Ovary (tissue), 9 donors: ENCODE measurements around the gene SLC37A1. TPM values are rescaled to one million over a fixed set of nuclear protein-coding genes. Genes with fewer than 3 reads are reported as not detected.

Experiments used
- DNase-seq, 5 donors: peaks; one replicate each; pipeline ENCODE4 v3.0.0-alpha.2; 2019 to 2020
- H3K27ac ChIP-seq, 2 donors: fragments of 200-600 bp; one replicate each; pipeline versions ENCODE4 v1.5.1 to v1.8.0; 2019 to 2022
- H3K27me3 ChIP-seq: fragments of 200-600 bp; one replicate; pipeline ENCODE4 v1.8.0; 2022
- H3K36me3 ChIP-seq: fragments of 200-600 bp; sonication (generic); one replicate; pipeline ENCODE4 v1.5.1; 2019
- H3K4me1 ChIP-seq: one replicate; pipeline ENCODE4 v1.8.1; 2013; ENCODE audit warnings: mild to moderate bottlenecking, moderate library complexity; ENCODE audit not compliant: insufficient read depth
- H3K4me3 ChIP-seq: fragments of 200-600 bp; sonication (generic); one replicate; pipeline ENCODE4 v1.5.1; 2017
- H3K9me3 ChIP-seq, 2 donors: fragments of 200-600 bp in 1 of 2; sonication (generic) in 1 of 2; one replicate each; pipeline versions ENCODE4 v1.5.1 to v1.8.1; 2013 to 2019; ENCODE audit warnings: mild to moderate bottlenecking in 1 of 2, moderate library complexity in 1 of 2
- EP300 ChIP-seq: sonication (generic); formaldehyde crosslinking; IDR thresholded peaks from one replicate; pipeline ENCODE4 v1.6.1; 2017; ENCODE audit warnings: antibody characterized with exemption
- POLR2A ChIP-seq: fragments of 450-650 bp; IDR thresholded peaks from one replicate; pipeline ENCODE4 v1.6.1; 2017; ENCODE audit warnings: antibody characterized with exemption, mild to moderate bottlenecking, moderate library complexity
- WGBS, 3 donors: extraction: QIAGEN DNeasy Blood & Tissue Kit in 1 of 3; methylation state at CpG; one replicate each; pipeline versions ENCODE4 v1.1.5 to v1.1.7; 2013 to 2017; 5-methylcytosine and 5-hydroxymethylcytosine counted together
- intact Hi-C, 4 donors: fragments of 100-400 bp; cut with DNase I; formaldehyde crosslinking; loops; one replicate each; pipeline versions ENCODE4 v1.11.0 to v1.15.1; 2022 to 2023
- polyA plus RNA-seq, 2 donors: library from polyadenylated mRNA; stranded (reverse); fragments of 200-250 nt in 1 of 2; fragments of 350-450 nt in 1 of 2; fragmentation: Illumina TruSeq in 1 of 2; extraction: RNeasy Lipid Tissue Mini Kit (QIAGEN cat#74804) in 1 of 2; gene quantifications; one replicate each; pipeline ENCODE4 v1.2.3, GENCODE V29; 2013 to 2014
- total RNA-seq, 7 donors: library from RNA; depleted of rRNA in 2 of 7; stranded (reverse); fragments of >200 nt in 2 of 7; fragmentation: NEBNext Ultra II Directional in 3 of 7; extraction: Animal tissue kit (Norgen Biotek cat#: 25700) in 3 of 7; gene quantifications; one replicate each; pipeline versions ENCODE4 v1.1.0 to v1.2.4, GENCODE V29; 2016 to 2023
- TF ChIP-seq, protein P1 (sequence below), 3 donors: fragments of 450-650 bp in 2 of 3; fragments of 200-600 bp in 1 of 3; IDR thresholded peaks; one replicate each; pipeline versions ENCODE4 v1.5.1 to v1.8.0; 2016 to 2022; ENCODE audit warnings: antibody characterized with exemption in 3 of 3, mild to moderate bottlenecking in 1 of 3
- donor health status: DM: no; HTN: no; CAD: no; lungs with moderate emphysema.
- donor health status: DM: no; HTN: no; CAD: no.
- donor health status: Bipolar disorder and iron deficiency.
- donor health status: DM: yes; HTN: yes; CAD: no.
- donor health status: DM: no; HTN: no; CAD: no.
- donor health status: DM: yes; HTN: yes; CAD: no.

The SLC37A1 gene
- total and polyA plus RNA-seq, 9 donors, result 5.1 to 10.0 (median 7.4) TPM

DNA sequence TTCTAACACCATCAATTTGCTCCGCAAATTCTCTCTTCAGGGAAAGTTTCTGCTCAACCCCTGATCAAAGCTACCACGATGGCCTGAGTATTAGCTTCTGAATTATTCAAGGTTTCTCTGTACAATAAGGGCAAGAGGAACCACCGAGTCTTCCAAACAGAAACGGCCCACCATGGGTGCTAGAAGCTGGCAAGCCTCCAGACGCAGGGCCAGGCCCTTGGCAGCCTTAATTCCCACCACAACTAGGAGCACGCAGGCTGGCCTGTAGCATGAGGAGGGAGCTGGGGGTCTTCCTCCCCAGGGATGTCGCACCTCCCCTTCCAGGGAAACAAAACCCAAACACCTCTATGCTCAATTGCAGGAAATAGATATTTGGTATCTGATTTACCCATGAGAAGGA is 28.7 kb upstream of the SLC37A1 start:
- H3K4me3 ChIP-seq, result no peak overlapping the region
- intact Hi-C loops, result no loop called here
- 72 to 86% (median 85%) methylated on average over 7 of the region's 7 CpGs for WGBS, 3 donors
- DNase-seq, result no peak
- H3K27ac ChIP-seq, result no peak overlapping the region
- H3K27me3 ChIP-seq, result no peaks in the 10 kb centered on the region
- H3K36me3 ChIP-seq, result no peaks in the 10 kb centered on the region
- H3K4me1 ChIP-seq, result no peaks in the 10 kb centered on the region
- H3K9me3 ChIP-seq, result no peaks in the 10 kb centered on the region
- TF ChIP-seq, protein P1, sequence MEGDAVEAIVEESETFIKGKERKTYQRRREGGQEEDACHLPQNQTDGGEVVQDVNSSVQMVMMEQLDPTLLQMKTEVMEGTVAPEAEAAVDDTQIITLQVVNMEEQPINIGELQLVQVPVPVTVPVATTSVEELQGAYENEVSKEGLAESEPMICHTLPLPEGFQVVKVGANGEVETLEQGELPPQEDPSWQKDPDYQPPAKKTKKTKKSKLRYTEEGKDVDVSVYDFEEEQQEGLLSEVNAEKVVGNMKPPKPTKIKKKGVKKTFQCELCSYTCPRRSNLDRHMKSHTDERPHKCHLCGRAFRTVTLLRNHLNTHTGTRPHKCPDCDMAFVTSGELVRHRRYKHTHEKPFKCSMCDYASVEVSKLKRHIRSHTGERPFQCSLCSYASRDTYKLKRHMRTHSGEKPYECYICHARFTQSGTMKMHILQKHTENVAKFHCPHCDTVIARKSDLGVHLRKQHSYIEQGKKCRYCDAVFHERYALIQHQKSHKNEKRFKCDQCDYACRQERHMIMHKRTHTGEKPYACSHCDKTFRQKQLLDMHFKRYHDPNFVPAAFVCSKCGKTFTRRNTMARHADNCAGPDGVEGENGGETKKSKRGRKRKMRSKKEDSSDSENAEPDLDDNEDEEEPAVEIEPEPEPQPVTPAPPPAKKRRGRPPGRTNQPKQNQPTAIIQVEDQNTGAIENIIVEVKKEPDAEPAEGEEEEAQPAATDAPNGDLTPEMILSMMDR (IDR thresholded peaks at IDR 0.05), result no peak
- TF ChIP-seq EP300 (no peak), POLR2A (no peak)

DNA sequence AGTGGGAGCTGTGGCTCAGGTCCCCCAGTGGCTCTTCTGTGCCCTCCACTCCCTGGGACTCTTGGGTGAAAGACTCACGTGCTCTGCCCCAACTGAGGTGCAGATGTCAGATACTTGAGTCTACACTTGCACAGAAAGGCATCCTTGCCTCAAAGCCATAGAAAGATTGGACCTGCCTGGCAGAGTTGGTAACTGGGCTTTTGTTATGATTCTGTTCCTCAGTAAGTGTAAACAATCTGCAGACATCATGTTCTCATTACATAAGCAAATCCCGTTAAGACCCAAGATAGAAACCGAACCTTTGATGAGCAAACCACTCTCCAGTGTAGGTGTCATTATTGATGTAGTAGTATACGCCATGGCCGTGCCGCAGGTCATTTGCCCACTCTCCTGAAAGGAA is 27.6 kb upstream of the SLC37A1 start:
- intact Hi-C loops, result no loop called here
- no peaks in the 10 kb centered on the region for H3K4me1 ChIP-seq
- TF ChIP-seq, protein P1 (IDR thresholded peaks at IDR 0.05), result no peak
- TF ChIP-seq EP300 (no peak), POLR2A (no peak)
- no peak overlapping the region for H3K27ac ChIP-seq
- no peaks in the 10 kb centered on the region for H3K27me3 ChIP-seq
- no peak for DNase-seq
- no peak overlapping the region for H3K4me3 ChIP-seq
- WGBS, 3 donors, result 64 to 82% (median 65%) methylated on average over 6 of the region's 6 CpGs
- no peaks in the 10 kb centered on the region for H3K9me3 ChIP-seq
- no peaks in the 10 kb centered on the region for H3K36me3 ChIP-seq

DNA sequence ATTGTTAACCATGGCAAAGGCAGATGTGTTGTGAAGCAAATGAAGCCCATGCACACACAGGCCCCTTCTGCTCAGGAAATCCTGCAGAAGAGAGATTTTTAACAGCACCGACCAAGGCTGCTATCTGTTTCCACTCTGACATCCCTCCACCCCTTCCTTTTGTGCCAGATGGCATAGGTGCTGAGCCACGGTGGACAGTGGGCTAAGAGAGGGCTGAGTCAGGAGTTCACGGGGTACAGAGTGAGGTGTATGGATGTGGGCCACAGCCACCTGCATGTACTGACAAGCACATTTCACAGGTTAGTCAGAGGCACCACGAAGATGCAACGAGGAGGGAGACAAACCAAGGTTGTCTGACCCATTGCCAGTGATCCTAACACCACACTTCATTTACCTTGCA is 27.1 kb upstream of the SLC37A1 start:
- Histone ChIP-seq H3K36me3 (no peaks in the 10 kb centered on the region), H3K27me3 (no peaks in the 10 kb centered on the region), H3K27ac (no peak overlapping the region), H3K4me1 (no peaks in the 10 kb centered on the region), H3K4me3 (no peak overlapping the region), H3K9me3 (no peaks in the 10 kb centered on the region)
- intact Hi-C loops, result no loop called here
- WGBS, 3 donors, result 66 to 67% (median 67%) methylated on average over 5 of the region's 5 CpGs
- TF ChIP-seq EP300 (no peak), POLR2A (no peak)
- TF ChIP-seq, protein P1 (IDR thresholded peaks at IDR 0.05), result no peak
- no peak for DNase-seq

DNA sequence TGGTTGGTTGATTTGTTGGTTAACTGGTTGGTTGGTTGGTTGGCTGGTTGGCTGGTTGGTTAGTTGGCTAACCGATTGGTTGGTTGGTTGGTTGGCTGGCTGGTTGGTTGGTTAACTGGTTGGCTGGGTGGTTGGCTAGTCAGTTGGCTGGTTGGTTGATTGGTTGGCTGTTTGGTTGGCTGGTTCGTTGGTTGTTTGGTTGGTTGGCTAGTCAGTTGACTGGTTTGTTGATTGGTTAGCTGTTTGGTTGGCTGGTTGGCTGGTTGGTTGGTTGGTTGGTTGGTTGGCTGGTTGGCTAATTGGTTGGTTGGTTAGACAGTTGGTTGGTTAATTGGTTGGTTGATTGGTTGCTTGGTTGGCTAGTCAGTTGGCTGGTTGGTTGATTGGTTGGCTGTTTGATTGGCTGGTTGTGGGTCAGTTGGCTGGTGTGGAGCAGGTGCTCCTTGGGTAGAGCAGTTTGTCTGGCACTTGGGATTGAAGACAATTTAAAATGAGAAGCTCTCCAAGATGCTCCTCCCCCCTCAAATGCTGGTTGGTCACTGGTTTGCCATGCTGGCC is 24.6 kb upstream of the SLC37A1 start:
- intact Hi-C loops, result no loop called here
- 59 to 73% (median 72%) methylated on average over 2 of the region's 2 CpGs for WGBS, 3 donors
- H3K9me3 ChIP-seq, result no peaks in the 10 kb centered on the region
- H3K4me1 ChIP-seq, result no peaks in the 10 kb centered on the region
- no peaks in the 10 kb centered on the region for H3K27me3 ChIP-seq
- H3K4me3 ChIP-seq, result no peak overlapping the region
- H3K36me3 ChIP-seq, result no peaks in the 10 kb centered on the region
- TF ChIP-seq POLR2A, result no peak
- TF ChIP-seq EP300, result no peak
- TF ChIP-seq, protein P1 (IDR thresholded peaks at IDR 0.05), result no peak
- DNase-seq, result no peak
- H3K27ac ChIP-seq, result no peak overlapping the region
